Erythroblast (primary cell): ENCODE measurements around the gene ADAMTSL2.

ENCODE experiments used
- DNase-seq, 2 experiments: peaks; one replicate each; lab custom pipeline; 2025; lab: John Stamatoyannopoulos, UW
- GATA1 ChIP-seq: IDR thresholded peaks from 2 replicates; pipeline ENCODE4 v1.6.1; 2011; ENCODE audit warnings: low read depth, mild to moderate bottlenecking, control low read depth, low read length, moderate library complexity
- POLR2A ChIP-seq: IDR thresholded peaks from 2 replicates; pipeline ENCODE4 v1.6.1; 2011; ENCODE audit warnings: mild to moderate bottlenecking, low read length

Gene ADAMTSL2

GRCh38 chr9:133534346-133535291, at the start of gene ADAMTSL2:
ADAMTSL2 (plus strand) TSS chr9:133534704; CDS start chr9:133536713, 2,009 bp downstream.
- DNase-seq, result peak in 1 of 2 experiments; percentile 16
- TF ChIP-seq POLR2A (no peak), GATA1 (no peak)

- TF ChIP-seq GATA1 (no peak), POLR2A (no peak)
Measured at GRCh38 chr9:133485531-133486260, 48.8 kb upstream of the ADAMTSL2 start.

GRCh38 chr9:133487331-133487725, 47.2 kb upstream of the ADAMTSL2 start:
- no peak for TF ChIP-seq POLR2A
- TF ChIP-seq GATA1, result no peak
- DNase-seq, result no peak

More at GRCh38 chr9:133485531-133486260, 48.8 kb upstream of the ADAMTSL2 start:
- DNase-seq, result no peak

GRCh38 chr9:133488686-133489252, 45.7 kb upstream of the ADAMTSL2 start:
- TF ChIP-seq POLR2A (no peak), GATA1 (no peak)
- DNase-seq, result no peak

GRCh38 chr9:133489253-133490190, 45.0 kb upstream of the ADAMTSL2 start:
- DNase-seq, result no peak
- TF ChIP-seq GATA1 (no peak), POLR2A (no peak)

GRCh38 chr9:133490201-133490681, 44.3 kb upstream of the ADAMTSL2 start:
- TF ChIP-seq POLR2A (no peak), GATA1 (no peak)
- DNase-seq, result no peak

- TF ChIP-seq POLR2A, result no peak
- TF ChIP-seq GATA1, result no peak
- DNase-seq, result no peak
Measured at GRCh38 chr9:133490865-133491655, 43.4 kb upstream of the ADAMTSL2 start.

GRCh38 chr9:133491656-133491925, 42.9 kb upstream of the ADAMTSL2 start:
- TF ChIP-seq POLR2A (no peak), GATA1 (no peak)
- DNase-seq, result no peak

- DNase-seq, result no peak
- no peak for TF ChIP-seq GATA1
Measured at GRCh38 chr9:133492061-133493021, 42.2 kb upstream of the ADAMTSL2 start.

- no peak for TF ChIP-seq GATA1
- no peak for DNase-seq
Measured at GRCh38 chr9:133493428-133493827, 41.1 kb upstream of the ADAMTSL2 start.

GRCh38 chr9:133493845-133494540, 40.5 kb upstream of the ADAMTSL2 start:
- TF ChIP-seq GATA1, result no peak
- no peak for TF ChIP-seq POLR2A

More at GRCh38 chr9:133493845-133494540, 40.5 kb upstream of the ADAMTSL2 start:
- no peak for DNase-seq
